ENCODE data around the gene RBFA.
"Not testable (repeated sequence)": the region's sequence is repeated elsewhere in the genome, so short reads cannot be mapped to it uniquely, and the experiment has no call there.

Gene RBFA

DNA sequence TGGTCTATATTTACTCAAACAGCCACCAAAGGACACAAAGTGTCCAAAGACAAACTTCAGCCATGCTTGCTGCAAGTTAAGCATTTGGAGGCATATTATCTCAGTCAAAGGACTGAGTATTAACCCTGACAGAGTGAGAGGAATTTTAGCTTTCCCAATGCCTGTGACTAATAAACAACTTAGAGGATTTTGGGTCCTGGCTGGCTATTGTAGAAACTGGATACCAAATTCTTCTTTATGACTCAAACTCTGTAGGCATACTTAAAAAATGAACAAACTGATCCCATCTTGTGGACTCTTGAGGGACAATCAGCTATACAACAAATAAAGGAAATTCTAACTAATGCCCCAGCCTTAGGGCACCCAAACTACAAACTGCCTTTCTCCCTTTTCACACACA lies 6.5 kb upstream of the RBFA start:
- in situ Hi-C loops (cut with MboI; ENCODE audit: low sequenced_read_pairs), result not testable (repeated sequence)

GRCh38 chr18:80029690-80030089 lies 4.5 kb upstream of the RBFA start:
- in situ Hi-C loops (cut with MboI; ENCODE audit: low sequenced_read_pairs), result no loop called here

DNA sequence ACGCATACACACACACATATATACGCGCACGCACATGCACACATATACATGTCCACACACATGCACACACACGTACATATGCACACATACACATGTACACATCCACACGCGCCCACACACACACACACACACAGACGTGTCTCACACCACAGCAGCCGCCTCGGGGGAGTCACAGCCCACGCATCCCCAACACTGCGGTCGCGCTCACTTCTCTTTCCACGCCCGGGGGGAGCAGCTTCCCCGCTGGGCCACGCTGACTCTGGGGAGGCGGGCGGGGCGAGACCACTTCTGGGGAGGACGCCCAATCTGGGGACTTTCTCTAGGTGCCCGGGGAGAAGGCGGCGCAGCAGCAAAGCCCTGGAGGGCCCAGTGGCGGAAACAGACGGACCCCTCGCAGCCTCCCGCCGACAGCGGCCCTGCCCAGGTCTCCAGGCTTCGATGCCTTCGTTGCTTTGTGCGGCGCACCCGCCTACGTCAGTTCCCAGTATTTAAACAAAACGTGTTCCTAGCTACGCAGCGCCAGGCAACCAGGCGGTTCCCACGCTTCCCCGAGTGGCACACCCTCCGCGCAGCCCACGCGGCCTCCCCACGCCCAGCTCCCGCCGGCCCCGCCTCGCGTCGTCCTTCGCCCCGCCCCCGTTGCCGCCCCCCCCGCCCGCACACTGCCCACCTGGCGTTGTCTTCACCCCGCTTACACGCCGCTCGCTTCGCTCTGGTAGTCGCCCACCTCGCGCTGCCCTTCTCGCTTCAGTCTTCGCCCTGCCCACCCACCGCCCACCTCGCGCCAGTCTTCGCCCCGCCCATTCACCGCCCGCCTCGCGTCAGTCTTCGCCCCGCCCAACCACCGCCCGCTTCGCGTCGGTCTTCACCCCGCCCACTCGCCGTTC lies 810 bp upstream of the RBFA start:
- in situ Hi-C loops (cut with MboI; ENCODE audit: low sequenced_read_pairs), result no loop called here

- in situ Hi-C loops (cut with MboI; ENCODE audit: low sequenced_read_pairs), result no loop called here
Observed at GRCh38 chr18:80034852-80035406, 695 bp downstream of the RBFA start.

GRCh38 chr18:80035997-80036396 lies 1.8 kb downstream of the RBFA start:
- in situ Hi-C loops (cut with MboI; ENCODE audit: low sequenced_read_pairs), result no loop called here

DNA sequence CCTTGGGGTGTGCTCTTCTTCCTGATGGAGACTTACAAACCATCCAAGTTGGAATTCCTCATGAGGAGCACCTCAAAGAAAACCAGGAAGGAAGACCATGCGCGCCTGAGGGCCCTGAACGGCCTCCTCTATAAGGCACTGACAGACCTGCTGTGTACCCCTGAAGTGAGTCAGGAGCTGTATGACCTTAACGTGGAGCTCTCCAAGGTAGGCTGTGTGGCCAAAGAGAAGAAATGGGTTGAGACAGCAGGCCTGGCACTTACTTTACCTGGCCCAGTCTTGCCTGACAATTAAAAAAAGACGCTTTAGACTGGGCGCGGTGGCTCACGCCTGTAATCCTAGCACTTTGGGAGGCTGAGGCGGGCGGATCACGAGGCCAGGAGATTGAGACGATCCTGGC lies 3.1 kb downstream of the RBFA start:
- in situ Hi-C loops (cut with MboI; ENCODE audit: low sequenced_read_pairs), result no loop called here

DNA sequence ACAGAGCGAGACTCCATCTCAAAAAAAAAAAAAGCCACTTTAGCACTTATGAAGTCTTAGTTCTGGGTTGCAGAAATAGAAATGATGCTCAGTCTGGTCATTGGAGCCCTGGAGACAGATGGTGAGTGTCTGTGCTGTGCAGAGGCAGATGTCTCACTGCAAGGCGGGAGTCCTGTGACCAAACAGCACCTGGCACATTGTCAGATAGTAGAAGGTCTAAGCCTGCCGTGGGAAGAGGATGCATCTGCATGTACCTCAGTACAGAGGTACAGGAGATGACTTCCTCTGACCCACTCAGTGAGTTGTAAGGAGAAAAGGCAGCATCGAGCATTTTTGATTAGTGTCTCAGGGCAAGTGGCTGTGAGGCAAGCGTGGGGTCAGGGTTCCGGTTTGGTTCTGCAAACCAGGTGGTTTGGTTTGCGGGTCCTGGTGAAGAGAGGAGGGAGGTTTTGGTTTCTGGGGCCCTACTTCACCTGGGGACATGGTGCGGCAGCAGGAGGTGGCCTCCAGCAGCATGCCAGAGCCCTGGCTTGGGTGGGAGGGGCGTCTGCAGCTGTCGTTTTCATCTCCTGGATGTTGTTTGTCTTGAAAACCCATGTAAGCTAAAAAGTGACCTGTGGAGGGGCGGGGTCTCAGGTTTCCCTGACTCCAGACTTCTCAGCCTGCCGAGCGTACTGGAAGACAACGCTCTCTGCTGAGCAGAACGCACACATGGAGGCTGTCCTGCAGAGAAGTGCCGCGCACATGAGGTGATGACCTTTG lies 3.8 kb downstream of the RBFA start:
- in situ Hi-C loops (cut with MboI; ENCODE audit: low sequenced_read_pairs), result no loop called here

DNA sequence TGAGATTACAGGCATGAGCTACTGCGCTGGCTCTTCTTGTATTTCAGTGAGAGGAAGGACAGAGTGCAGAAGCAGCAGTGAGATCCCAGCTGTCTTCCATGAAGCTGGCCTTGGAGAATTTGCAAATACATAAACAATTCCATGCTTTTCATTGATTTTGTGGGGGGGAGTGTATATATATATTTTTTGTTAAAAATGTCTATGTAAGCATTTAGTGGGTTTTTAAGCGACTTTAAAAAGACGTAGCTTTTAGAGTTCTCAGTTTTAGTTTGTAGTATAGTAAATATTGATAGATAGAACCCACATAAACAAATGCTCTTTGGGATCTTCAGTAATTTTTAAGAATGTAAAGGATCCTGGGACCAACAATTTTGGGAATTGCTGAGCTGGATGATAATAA lies 6.3 kb downstream of the RBFA start:
- in situ Hi-C loops (cut with MboI; ENCODE audit: low sequenced_read_pairs), result no loop called here

GRCh38 chr18:80041424-80041823 lies 7.2 kb downstream of the RBFA start:
- in situ Hi-C loops (cut with MboI; ENCODE audit: low sequenced_read_pairs), result no loop called here

GRCh38 chr18:80042785-80043184 lies 8.6 kb downstream of the RBFA start:
- in situ Hi-C loops (cut with MboI; ENCODE audit: low sequenced_read_pairs), result no loop called here

DNA sequence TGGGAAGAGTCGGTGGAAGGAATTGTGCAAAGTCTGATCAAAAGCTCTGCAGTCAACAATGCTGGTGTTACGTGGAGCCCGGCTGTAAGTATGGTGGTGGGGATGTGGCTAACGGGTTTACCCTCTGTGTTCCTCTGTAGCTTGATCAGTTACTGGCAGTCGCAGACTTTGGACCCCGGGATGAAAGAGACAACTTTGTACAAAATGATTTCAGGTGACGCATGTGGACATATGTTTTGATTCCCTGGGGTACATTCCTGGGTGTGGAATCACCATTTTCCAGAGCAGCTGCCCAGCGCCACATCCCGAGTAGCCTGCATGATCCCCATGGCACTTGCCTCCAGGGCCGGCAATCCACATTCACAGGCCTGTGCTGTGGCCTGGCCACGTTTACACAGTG lies 9.8 kb downstream of the RBFA start:
- in situ Hi-C loops (cut with MboI; ENCODE audit: low sequenced_read_pairs), result no loop called here

- in situ Hi-C loops (cut with MboI; ENCODE audit: low sequenced_read_pairs), result no loop called here
Observed at GRCh38 chr18:80046011-80046410, 11.8 kb downstream of the RBFA start.

- in situ Hi-C loops (cut with MboI; ENCODE audit: low sequenced_read_pairs), result no loop called here
Observed at GRCh38 chr18:80046431-80046830, 12.2 kb downstream of the RBFA start.

DNA sequence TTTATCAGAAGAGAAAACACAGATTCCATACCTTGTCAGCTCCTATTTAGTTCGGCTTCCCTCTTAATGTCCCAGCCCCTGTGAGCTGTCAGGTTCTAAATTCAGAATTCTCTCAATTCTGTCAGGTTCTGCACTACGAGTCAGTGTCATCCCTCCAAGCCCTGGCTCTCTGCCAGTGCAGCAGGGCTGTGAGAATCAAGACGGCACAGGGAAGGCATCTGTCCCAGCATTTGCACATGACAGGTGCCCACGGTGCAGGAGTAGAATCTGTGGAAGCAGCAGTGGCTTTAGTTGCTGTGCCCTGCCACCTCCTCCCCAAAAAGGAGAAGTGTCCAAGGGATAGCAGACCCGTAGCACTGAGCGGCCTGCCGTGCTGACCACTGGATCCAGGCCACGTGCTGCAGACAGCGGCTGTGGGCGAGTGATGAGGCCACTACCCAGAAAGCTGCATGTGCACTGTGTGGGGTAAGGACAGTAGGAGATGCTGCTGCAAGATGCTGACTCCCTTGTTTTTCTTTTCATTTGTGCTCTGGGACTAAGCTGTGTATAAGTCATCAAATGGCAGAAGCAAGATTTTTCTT lies 12.8 kb downstream of the RBFA start:
- in situ Hi-C loops (cut with MboI; ENCODE audit: low sequenced_read_pairs), result no loop called here

GRCh38 chr18:80050797-80051196 lies 16.6 kb downstream of the RBFA start:
- in situ Hi-C loops (cut with MboI; ENCODE audit: low sequenced_read_pairs), result no loop called here

- in situ Hi-C loops (cut with MboI; ENCODE audit: low sequenced_read_pairs), result no loop called here
Observed at GRCh38 chr18:80056095-80056494, 21.9 kb downstream of the RBFA start.

GRCh38 chr18:80059945-80060344 lies 25.7 kb downstream of the RBFA start:
- in situ Hi-C loops (cut with MboI; ENCODE audit: low sequenced_read_pairs), result no loop called here

- in situ Hi-C loops (cut with MboI; ENCODE audit: low sequenced_read_pairs), result no loop called here
Observed at GRCh38 chr18:80065705-80066104, 31.5 kb downstream of the RBFA start.

GRCh38 chr18:80067321-80067720 lies 33.1 kb downstream of the RBFA start:
- in situ Hi-C loops (cut with MboI; ENCODE audit: low sequenced_read_pairs), result no loop called here

GRCh38 chr18:80067897-80068296 lies 33.7 kb downstream of the RBFA start:
- in situ Hi-C loops (cut with MboI; ENCODE audit: low sequenced_read_pairs), result no loop called here

DNA sequence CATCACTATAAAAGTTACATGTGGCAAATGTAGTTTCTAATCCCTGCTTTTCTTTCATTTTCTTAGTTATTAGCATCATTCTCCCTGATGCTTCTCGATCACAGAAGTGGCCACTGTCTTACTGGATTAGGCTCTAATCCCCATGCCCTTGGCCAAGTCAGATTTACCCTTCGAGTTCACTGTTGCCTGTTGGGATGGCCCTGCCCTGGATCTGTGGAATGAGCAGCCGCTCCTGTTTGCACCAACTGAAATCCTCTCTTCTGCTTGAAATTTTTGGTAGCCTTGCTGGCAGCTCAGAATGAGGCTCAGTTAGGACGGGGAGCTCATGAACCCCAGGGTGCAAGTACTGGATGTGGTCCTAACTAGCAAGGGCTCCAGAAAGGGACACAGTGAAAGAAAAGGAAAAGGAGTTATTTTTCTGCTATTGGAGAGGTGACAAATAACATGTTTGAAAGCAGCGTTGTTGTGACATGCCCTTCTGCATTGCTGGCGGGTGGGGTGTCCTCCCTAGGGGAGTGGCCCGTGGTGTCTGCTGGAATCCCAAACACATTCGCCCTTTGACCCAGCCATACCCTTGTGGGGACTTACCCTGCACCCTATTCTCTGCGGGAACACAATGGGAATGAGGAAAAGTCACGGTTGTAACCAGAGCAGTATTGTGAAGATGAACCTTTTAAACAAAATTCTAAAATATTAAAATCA lies 34.5 kb downstream of the RBFA start:
- in situ Hi-C loops (cut with MboI; ENCODE audit: low sequenced_read_pairs), result no loop called here
